Stimulated activated naive CD4-positive, alpha-beta T cell treated with Interleukin-2 at 50 U/mL for 16 hours (primary cell): Measurements from ENCODE around the gene OR4D1.
"Not testable (repeated sequence)": the region's sequence is repeated elsewhere in the genome, so short reads cannot be mapped to it uniquely, and the experiment has no call there.

Source experiments
- DNase-seq: peaks from one replicate; lab custom pipeline; 2025; lab: John Stamatoyannopoulos, UW

OR4D1 gene

GRCh38 chr17:58147930-58148434, at the start of gene OR4D1:
Gene OR4D1 (plus strand): TSS chr17:58148384. CDS start chr17:58155154, 6,770 bp downstream.
- DNase-seq: no peak

GRCh38 chr17:58100506-58100905, 47.7 kb upstream of the OR4D1 start:
- DNase-seq: no peak

GRCh38 chr17:58101898-58102297, 46.3 kb upstream of the OR4D1 start:
- not testable (repeated sequence) for DNase-seq

- DNase-seq: no peak
These were observed 43.1 kb upstream of the OR4D1 start for GRCh38 chr17:58105093-58105492.

GRCh38 chr17:58107306-58107705, 40.9 kb upstream of the OR4D1 start:
- DNase-seq: no peak

GRCh38 chr17:58109197-58109596, 39.0 kb upstream of the OR4D1 start:
- DNase-seq: no peak

GRCh38 chr17:58110012-58110411, 38.2 kb upstream of the OR4D1 start:
- DNase-seq: no peak

GRCh38 chr17:58111676-58112075, 36.5 kb upstream of the OR4D1 start:
- DNase-seq: no peak

GRCh38 chr17:58112970-58113631, 35.1 kb upstream of the OR4D1 start:
- DNase-seq: peak; percentile 74

GRCh38 chr17:58113947-58114346, 34.2 kb upstream of the OR4D1 start:
- no peak for DNase-seq

- no peak for DNase-seq
These were observed 30.8 kb upstream of the OR4D1 start for GRCh38 chr17:58117382-58117781.

GRCh38 chr17:58119491-58119890, 28.7 kb upstream of the OR4D1 start:
- DNase-seq: no peak

GRCh38 chr17:58120195-58120822, 27.9 kb upstream of the OR4D1 start:
- peak; percentile 4 for DNase-seq

- DNase-seq: no peak
These were observed 26.3 kb upstream of the OR4D1 start for GRCh38 chr17:58121925-58122324.

- DNase-seq: no peak
These were observed 20.3 kb upstream of the OR4D1 start for GRCh38 chr17:58127846-58128245.

- DNase-seq: not testable (repeated sequence)
These were observed 15.5 kb upstream of the OR4D1 start for GRCh38 chr17:58132697-58133096.

- no peak for DNase-seq
These were observed 11.4 kb upstream of the OR4D1 start for GRCh38 chr17:58136669-58137279.

GRCh38 chr17:58141505-58141904, 6.7 kb upstream of the OR4D1 start:
- no peak for DNase-seq

GRCh38 chr17:58143335-58143734, 4.8 kb upstream of the OR4D1 start:
- DNase-seq: not testable (repeated sequence)

- DNase-seq: no peak
These were observed 3.4 kb upstream of the OR4D1 start for GRCh38 chr17:58144801-58145200.

- no peak for DNase-seq
These were observed 425 bp downstream of the OR4D1 start for GRCh38 chr17:58148609-58149008.

- no peak for DNase-seq
These were observed 2.2 kb downstream of the OR4D1 start for GRCh38 chr17:58150394-58150793.

GRCh38 chr17:58153046-58153445, 4.9 kb downstream of the OR4D1 start:
- DNase-seq: peak; percentile 19
